ENCODE measurements around the gene IGSF8.

Gene IGSF8

DNA sequence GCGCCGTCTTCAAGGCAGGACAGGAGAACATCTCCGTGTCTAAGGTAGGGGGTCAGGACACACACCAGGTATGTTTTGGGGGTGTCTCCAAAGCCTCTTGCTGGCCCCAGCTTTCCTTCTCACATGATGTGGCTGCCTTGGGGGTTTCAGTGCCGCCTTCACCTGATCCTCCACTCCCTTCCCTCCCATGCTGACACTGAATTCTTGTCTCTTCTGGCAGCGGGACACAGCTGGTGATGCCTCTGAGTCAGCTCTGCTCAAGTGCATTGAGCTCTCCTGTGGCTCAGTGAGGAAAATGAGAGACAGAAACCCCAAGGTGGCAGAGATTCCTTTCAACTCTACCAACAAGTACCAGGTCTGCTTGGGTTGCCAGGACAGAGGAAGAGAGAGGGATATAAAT is 30.6 kb upstream of the IGSF8 start:
- Histone ChIP-seq H3K27me3 (ENCODE audit: control insufficient read depth, low read length) (peaks cover 14% of the 10 kb centered on the region), H3K79me2 (ENCODE audit: control insufficient read depth, low read length) (no peaks in the 10 kb centered on the region), H3K9me3 (ENCODE audit: control insufficient read depth, insufficient read depth, low read length) (no peaks in the 10 kb centered on the region), H3F3A (ENCODE audit: control insufficient read depth, insufficient read depth) (no peaks in the 10 kb centered on the region), H3K4me3 (ENCODE audit: low read length) (no peak overlapping the region), H4K20me1 (ENCODE audit: control insufficient read depth, insufficient read depth, low read depth, low read length) (no peaks in the 10 kb centered on the region), H3K9me2 (replicated peaks; ENCODE audit: control insufficient read depth, low read length) (no peaks in the 10 kb centered on the region), H3K4me2 (ENCODE audit: low read length) (no peak overlapping the region), H3K36me3 (ENCODE audit: control insufficient read depth, low read length) (no peaks in the 10 kb centered on the region), H3K27ac (ENCODE audit: low read depth, low read length) (no peak overlapping the region), H3K4me1 (ENCODE audit: control insufficient read depth, low read length) (no peaks in the 10 kb centered on the region)
- no peak for TF ChIP-seq EZH2phosphoT487 (IDR thresholded peaks at IDR 0.05; ENCODE audit: borderline replicate concordance, low read length)
- TF ChIP-seq, protein P1, sequence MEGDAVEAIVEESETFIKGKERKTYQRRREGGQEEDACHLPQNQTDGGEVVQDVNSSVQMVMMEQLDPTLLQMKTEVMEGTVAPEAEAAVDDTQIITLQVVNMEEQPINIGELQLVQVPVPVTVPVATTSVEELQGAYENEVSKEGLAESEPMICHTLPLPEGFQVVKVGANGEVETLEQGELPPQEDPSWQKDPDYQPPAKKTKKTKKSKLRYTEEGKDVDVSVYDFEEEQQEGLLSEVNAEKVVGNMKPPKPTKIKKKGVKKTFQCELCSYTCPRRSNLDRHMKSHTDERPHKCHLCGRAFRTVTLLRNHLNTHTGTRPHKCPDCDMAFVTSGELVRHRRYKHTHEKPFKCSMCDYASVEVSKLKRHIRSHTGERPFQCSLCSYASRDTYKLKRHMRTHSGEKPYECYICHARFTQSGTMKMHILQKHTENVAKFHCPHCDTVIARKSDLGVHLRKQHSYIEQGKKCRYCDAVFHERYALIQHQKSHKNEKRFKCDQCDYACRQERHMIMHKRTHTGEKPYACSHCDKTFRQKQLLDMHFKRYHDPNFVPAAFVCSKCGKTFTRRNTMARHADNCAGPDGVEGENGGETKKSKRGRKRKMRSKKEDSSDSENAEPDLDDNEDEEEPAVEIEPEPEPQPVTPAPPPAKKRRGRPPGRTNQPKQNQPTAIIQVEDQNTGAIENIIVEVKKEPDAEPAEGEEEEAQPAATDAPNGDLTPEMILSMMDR (IDR thresholded peaks at IDR 0.05; ENCODE audit: low read depth, low read length, poor library complexity, severe bottlenecking): no peak

DNA sequence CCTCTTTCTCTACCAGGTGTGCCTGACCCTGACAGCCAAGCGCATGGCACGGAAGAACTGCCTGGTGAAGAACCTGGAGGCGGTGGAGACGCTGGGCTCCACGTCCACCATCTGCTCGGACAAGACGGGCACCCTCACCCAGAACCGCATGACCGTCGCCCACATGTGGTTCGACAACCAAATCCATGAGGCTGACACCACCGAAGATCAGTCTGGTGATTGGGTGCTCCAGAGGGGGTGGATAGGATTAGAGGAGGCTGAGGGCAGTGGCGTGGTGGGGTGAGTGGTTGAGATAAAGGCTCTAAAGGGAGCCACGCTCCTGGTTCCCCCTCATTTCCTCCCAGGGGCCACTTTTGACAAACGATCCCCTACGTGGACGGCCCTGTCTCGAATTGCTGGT is 30.2 kb upstream of the IGSF8 start:
- Histone ChIP-seq H3K9me3 (ENCODE audit: control insufficient read depth, insufficient read depth, low read length) (no peaks in the 10 kb centered on the region), H3K9me2 (replicated peaks; ENCODE audit: control insufficient read depth, low read length) (no peaks in the 10 kb centered on the region), H3K79me2 (ENCODE audit: control insufficient read depth, low read length) (no peaks in the 10 kb centered on the region), H3K4me1 (ENCODE audit: control insufficient read depth, low read length) (no peaks in the 10 kb centered on the region), H3K36me3 (ENCODE audit: control insufficient read depth, low read length) (no peaks in the 10 kb centered on the region), H3K27me3 (ENCODE audit: control insufficient read depth, low read length) (peaks cover 14% of the 10 kb centered on the region), H3K27ac (ENCODE audit: low read depth, low read length) (no peak overlapping the region), H3F3A (ENCODE audit: control insufficient read depth, insufficient read depth) (no peaks in the 10 kb centered on the region), H3K4me3 (ENCODE audit: low read length) (no peak overlapping the region), H4K20me1 (ENCODE audit: control insufficient read depth, insufficient read depth, low read depth, low read length) (no peaks in the 10 kb centered on the region), H3K4me2 (ENCODE audit: low read length) (no peak overlapping the region)
- no peak for TF ChIP-seq EZH2phosphoT487 (IDR thresholded peaks at IDR 0.05; ENCODE audit: borderline replicate concordance, low read length)
- TF ChIP-seq, protein P1 (IDR thresholded peaks at IDR 0.05; ENCODE audit: low read depth, low read length, poor library complexity, severe bottlenecking): no peak

DNA sequence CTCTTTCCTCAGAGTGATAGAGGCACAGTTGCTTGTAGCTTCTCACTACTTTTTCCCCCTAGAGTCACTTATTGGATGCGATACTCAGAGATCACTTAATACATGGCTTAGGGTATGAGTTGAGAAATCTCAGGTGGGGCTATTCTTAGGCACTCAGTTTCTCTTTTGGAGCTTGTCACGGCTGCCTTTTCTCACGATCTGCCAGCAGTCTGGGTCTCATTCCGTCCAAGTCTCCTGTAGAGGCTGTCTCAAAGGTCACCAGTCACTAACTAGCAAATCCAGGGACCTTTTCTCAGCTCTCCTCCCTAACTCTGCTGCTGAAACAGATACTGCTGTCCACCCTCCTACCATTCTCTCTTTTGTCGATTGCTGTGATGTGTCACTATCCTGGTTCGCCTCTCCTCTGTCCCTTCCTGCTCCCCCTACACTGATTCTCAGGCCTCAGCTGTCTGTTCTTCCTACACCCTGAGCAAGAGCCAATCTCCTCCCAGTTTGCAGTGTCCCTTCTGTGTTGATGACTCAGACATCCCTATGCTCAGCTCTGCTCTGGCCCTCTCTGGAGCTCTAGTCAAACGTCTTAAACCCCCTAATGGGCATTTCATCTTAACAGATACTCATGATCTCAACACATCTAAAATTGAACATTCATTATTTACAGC is 29.6 kb upstream of the IGSF8 start:
- no peaks in the 10 kb centered on the region for H3K9me2 ChIP-seq (replicated peaks; ENCODE audit: control insufficient read depth, low read length)
- TF ChIP-seq, protein P1 (IDR thresholded peaks at IDR 0.05; ENCODE audit: low read depth, low read length, poor library complexity, severe bottlenecking): no peak
- no peak for TF ChIP-seq EZH2phosphoT487 (IDR thresholded peaks at IDR 0.05; ENCODE audit: borderline replicate concordance, low read length)
- no peaks in the 10 kb centered on the region for H3K36me3 ChIP-seq (ENCODE audit: control insufficient read depth, low read length)
- no peak overlapping the region for H3K27ac ChIP-seq (ENCODE audit: low read depth, low read length)
- no peaks in the 10 kb centered on the region for H4K20me1 ChIP-seq (ENCODE audit: control insufficient read depth, insufficient read depth, low read depth, low read length)
- no peak overlapping the region for H3K4me3 ChIP-seq (ENCODE audit: low read length)
- no peak overlapping the region for H3K4me2 ChIP-seq (ENCODE audit: low read length)
- no peaks in the 10 kb centered on the region for H3K4me1 ChIP-seq (ENCODE audit: control insufficient read depth, low read length)
- H3F3A ChIP-seq (ENCODE audit: control insufficient read depth, insufficient read depth): no peaks in the 10 kb centered on the region
- H3K79me2 ChIP-seq (ENCODE audit: control insufficient read depth, low read length): no peaks in the 10 kb centered on the region
- H3K27me3 ChIP-seq (ENCODE audit: control insufficient read depth, low read length): peaks cover 14% of the 10 kb centered on the region
- H3K9me3 ChIP-seq (ENCODE audit: control insufficient read depth, insufficient read depth, low read length): no peaks in the 10 kb centered on the region
